SK-N-MC (cell line): ENCODE data around the gene SLC35E4.
"Not testable (repeated sequence)": the region's sequence is repeated elsewhere in the genome, so short reads cannot be mapped to it uniquely, and the experiment has no call there.

ENCODE experiments used
- DNase-seq: peaks from one replicate; pipeline ENCODE4 v3.0.0-alpha.2; 2011; ENCODE audit warnings: low read depth, low spot score
- H3K27ac ChIP-seq: fragments of 200-600 bp; sonication (generic); 2 replicates; pipeline ENCODE4 v1.5.1; 2016; ENCODE audit warnings: mixed run types
- H3K36me3 ChIP-seq: fragments of 200-600 bp; sonication (generic); 2 replicates; pipeline ENCODE4 v1.6.1; 2017; ENCODE audit warnings: antibody characterized with exemption, low read length, mixed read lengths; ENCODE audit not compliant: insufficient read depth
- H3K4me3 ChIP-seq: fragments of 200-600 bp; sonication (generic); 2 replicates; pipeline ENCODE4 v1.5.1; 2016
- H3K9ac ChIP-seq: fragments of 200-600 bp; sonication (generic); 2 replicates; pipeline ENCODE4 v1.8.0; 2017; ENCODE audit warnings: mixed run types, mixed read lengths; ENCODE audit not compliant: insufficient read length
- H3K9me3 ChIP-seq: fragments of 200-600 bp; sonication (generic); 2 replicates; pipeline ENCODE4 v1.6.1; 2017; ENCODE audit warnings: low read depth, mild to moderate bottlenecking, antibody characterized with exemption, low read length, moderate library complexity, mixed read lengths
- EZH2 ChIP-seq: fragments of 200-600 bp; sonication (generic); IDR thresholded peaks from one replicate; pipeline ENCODE4 v1.6.1; 2017; ENCODE audit warnings: antibody characterized with exemption
- FOXP2 ChIP-seq: optimal IDR thresholded peaks from 2 replicates; pipeline ENCODE3; 2011; ENCODE audit warnings: mild to moderate bottlenecking, moderate library complexity; ENCODE audit not compliant: insufficient read depth; ENCODE audit errors: extremely low read length, control extremely low read depth
- POLR2AphosphoS5 ChIP-seq: IDR thresholded peaks from 2 replicates; pipeline ENCODE4 v1.6.1; 2012; ENCODE audit warnings: mild to moderate bottlenecking, low read depth, low read length, borderline replicate concordance

Gene SLC35E4

GRCh38 chr22:30607939-30608338 is 27.6 kb upstream of the SLC35E4 start:
- H3K9ac ChIP-seq, result no peak overlapping the region
- no peak overlapping the region for H3K27ac ChIP-seq
- no peak overlapping the region for H3K4me3 ChIP-seq

GRCh38 chr22:30609260-30610185 is 26.1 kb upstream of the SLC35E4 start:
- Histone ChIP-seq H3K9me3 (no peaks in the 10 kb centered on the region), H3K9ac (no peak overlapping the region), H3K4me3 (no peak overlapping the region), H3K36me3 (no peaks in the 10 kb centered on the region), H3K27ac (no peak overlapping the region)
- DNase-seq, result no peak
- TF ChIP-seq FOXP2 (no peak), EZH2 (no peak), POLR2AphosphoS5 (no peak)

More at GRCh38 chr22:30607939-30608338, 27.6 kb upstream of the SLC35E4 start:
- Histone ChIP-seq H3K36me3 (no peaks in the 10 kb centered on the region), H3K9me3 (no peaks in the 10 kb centered on the region)
- TF ChIP-seq POLR2AphosphoS5 (no peak), EZH2 (no peak), FOXP2 (no peak)
- no peak for DNase-seq

- no peak for DNase-seq
- H3K9ac ChIP-seq, result no peak overlapping the region
- H3K9me3 ChIP-seq, result no peaks in the 10 kb centered on the region
- no peak for TF ChIP-seq FOXP2
- no peak for TF ChIP-seq POLR2AphosphoS5
- TF ChIP-seq EZH2, result no peak
- no peak overlapping the region for H3K27ac ChIP-seq
- H3K4me3 ChIP-seq, result no peak overlapping the region
- H3K36me3 ChIP-seq, result no peaks in the 10 kb centered on the region
These were observed 25.3 kb upstream of the SLC35E4 start for GRCh38 chr22:30610299-30610698.

GRCh38 chr22:30611197-30611596 is 24.4 kb upstream of the SLC35E4 start:
- TF ChIP-seq EZH2 (no peak), POLR2AphosphoS5 (no peak), FOXP2 (no peak)
- Histone ChIP-seq H3K9ac (no peak overlapping the region), H3K9me3 (no peaks in the 10 kb centered on the region), H3K4me3 (no peak overlapping the region), H3K36me3 (no peaks in the 10 kb centered on the region), H3K27ac (no peak overlapping the region)
- DNase-seq, result no peak

GRCh38 chr22:30612789-30613188 is 22.8 kb upstream of the SLC35E4 start:
- no peaks in the 10 kb centered on the region for H3K36me3 ChIP-seq
- no peaks in the 10 kb centered on the region for H3K9me3 ChIP-seq
- H3K4me3 ChIP-seq, result no peak overlapping the region
- no peak overlapping the region for H3K9ac ChIP-seq
- TF ChIP-seq POLR2AphosphoS5, result no peak
- no peak for TF ChIP-seq FOXP2
- TF ChIP-seq EZH2, result no peak
- DNase-seq, result no peak
- H3K27ac ChIP-seq, result no peak overlapping the region

- Histone ChIP-seq H3K9ac (no peak overlapping the region), H3K9me3 (no peaks in the 10 kb centered on the region), H3K4me3 (no peak overlapping the region), H3K36me3 (no peaks in the 10 kb centered on the region), H3K27ac (no peak overlapping the region)
- DNase-seq, result no peak
- TF ChIP-seq EZH2, result no peak
- TF ChIP-seq FOXP2, result no peak
- no peak for TF ChIP-seq POLR2AphosphoS5
These were observed 21.3 kb upstream of the SLC35E4 start for GRCh38 chr22:30614268-30614667.

- no peaks in the 10 kb centered on the region for H3K9me3 ChIP-seq
- no peak overlapping the region for H3K27ac ChIP-seq
- no peak overlapping the region for H3K9ac ChIP-seq
- H3K4me3 ChIP-seq, result no peak overlapping the region
- TF ChIP-seq EZH2, result no peak
- TF ChIP-seq POLR2AphosphoS5, result no peak
- DNase-seq, result no peak
- no peaks in the 10 kb centered on the region for H3K36me3 ChIP-seq
These were observed 20.7 kb upstream of the SLC35E4 start for GRCh38 chr22:30614879-30615278.

- Histone ChIP-seq H3K9me3 (no peaks in the 10 kb centered on the region), H3K4me3 (no peak overlapping the region), H3K27ac (no peak overlapping the region), H3K36me3 (no peaks in the 10 kb centered on the region), H3K9ac (no peak overlapping the region)
- no peak for DNase-seq
- no peak for TF ChIP-seq EZH2
These were observed 20.0 kb upstream of the SLC35E4 start for GRCh38 chr22:30615543-30615954.

GRCh38 chr22:30617819-30618218 is 17.8 kb upstream of the SLC35E4 start:
- DNase-seq, result no peak
- no peak overlapping the region for H3K9ac ChIP-seq
- H3K36me3 ChIP-seq, result no peaks in the 10 kb centered on the region
- H3K27ac ChIP-seq, result no peak overlapping the region
- H3K4me3 ChIP-seq, result no peak overlapping the region
- no peak for TF ChIP-seq FOXP2
- no peak for TF ChIP-seq EZH2
- no peak for TF ChIP-seq POLR2AphosphoS5
- H3K9me3 ChIP-seq, result no peaks in the 10 kb centered on the region

- not testable (repeated sequence) for H3K36me3 ChIP-seq, H3K9me3 ChIP-seq, H3K4me3 ChIP-seq, H3K27ac ChIP-seq, DNase-seq, H3K9ac ChIP-seq
These were observed 15.7 kb upstream of the SLC35E4 start for GRCh38 chr22:30619909-30620308.
